ENCODE results near the gene CLDN22.
"Not testable (repeated sequence)": the region's sequence is repeated elsewhere in the genome, so short reads cannot be mapped to it uniquely, and the experiment has no call there.

The CLDN22 gene

GRCh38 chr4:183347146-183347545, 27.1 kb upstream of the CLDN22 start:
- DNase-seq: no peak

- DNase-seq: no peak
Observed at GRCh38 chr4:183345261-183345660, 25.2 kb upstream of the CLDN22 start.

GRCh38 chr4:183344523-183345255, 24.6 kb upstream of the CLDN22 start:
- no peak for DNase-seq

- DNase-seq: no peak
Observed at GRCh38 chr4:183343730-183344129, 23.7 kb upstream of the CLDN22 start.

- no peak for DNase-seq
Observed at GRCh38 chr4:183342541-183343533, 22.8 kb upstream of the CLDN22 start.

GRCh38 chr4:183337833-183338232, 17.8 kb upstream of the CLDN22 start:
- DNase-seq: no peak

- DNase-seq: no peak
Observed at GRCh38 chr4:183337349-183337748, 17.3 kb upstream of the CLDN22 start.

GRCh38 chr4:183335369-183335940, 15.4 kb upstream of the CLDN22 start:
- peak; percentile 94 for DNase-seq

GRCh38 chr4:183333983-183334382, 13.9 kb upstream of the CLDN22 start:
- peak; percentile 24 for DNase-seq

- no peak for DNase-seq
Observed at GRCh38 chr4:183333202-183333601, 13.1 kb upstream of the CLDN22 start.

- no peak for DNase-seq
Observed at GRCh38 chr4:183332447-183332846, 12.4 kb upstream of the CLDN22 start.

GRCh38 chr4:183330841-183331240, 10.8 kb upstream of the CLDN22 start:
- DNase-seq: no peak

GRCh38 chr4:183329954-183330742, 10.1 kb upstream of the CLDN22 start:
- no peak for DNase-seq

- no peak for DNase-seq
Observed at GRCh38 chr4:183329244-183329643, 9.2 kb upstream of the CLDN22 start.

GRCh38 chr4:183328832-183329231, 8.8 kb upstream of the CLDN22 start:
- DNase-seq: peak; percentile 35

- no peak for DNase-seq
Observed at GRCh38 chr4:183327827-183328226, 7.8 kb upstream of the CLDN22 start.

GRCh38 chr4:183326853-183327252, 6.8 kb upstream of the CLDN22 start:
- DNase-seq: peak; percentile 33

- DNase-seq: not testable (repeated sequence)
Observed at GRCh38 chr4:183326387-183326786, 6.3 kb upstream of the CLDN22 start.

- DNase-seq: no peak
Observed at GRCh38 chr4:183324619-183325018, 4.5 kb upstream of the CLDN22 start.

GRCh38 chr4:183324056-183324455, 4.0 kb upstream of the CLDN22 start:
- DNase-seq: not testable (repeated sequence)

- DNase-seq: no peak
Observed at GRCh38 chr4:183323295-183323694, 3.2 kb upstream of the CLDN22 start.

- no peak for DNase-seq
Observed at GRCh38 chr4:183322326-183322725, 2.2 kb upstream of the CLDN22 start, which contains the start of gene CLDN24. Gene CLDN24 (minus strand): TSS chr4:183322426. CDS start chr4:183322426, 0 bp downstream.

- DNase-seq: no peak
Observed at GRCh38 chr4:183321516-183321915, 1.4 kb upstream of the CLDN22 start.

Measured in EL (cell line).